ENCODE data around the gene PAQR4.
A peak's percentile ranks its signal among the peaks of the same experiment; 100 is the strongest.

PAQR4 gene

GRCh38 chr16:2981899-2982250 is 12.7 kb downstream of the PAQR4 start:
- Histone ChIP-seq H3K79me1 (ENCODE audit: low read length) (peaks cover 11% of the 10 kb centered on the region), H4K8ac (ENCODE audit: low read depth, low read length) (no peak overlapping the region), H2AK5ac (ENCODE audit: low read length) (no peak overlapping the region), H3K18ac (ENCODE audit: low read length) (peak overlapping the region; percentile 15), H3K4me3 (ENCODE audit: low read length) (no peak overlapping the region), H2BK120ac (ENCODE audit: low read depth, low read length) (no peak overlapping the region), H3K9ac (ENCODE audit: low read length) (peak overlapping the region; percentile 97), H2BK15ac (replicated peaks; ENCODE audit: low read depth) (no peak overlapping the region), H3K4me2 (ENCODE audit: low read length) (peak overlapping the region; percentile 3), H3K27ac (ENCODE audit: low read depth, low read length) (peak overlapping the region; percentile 82), H3K36me3 (ENCODE audit: control insufficient read depth, insufficient read depth, low read length) (peaks cover 3% of the 10 kb centered on the region), H3K23ac (ENCODE audit: low read length) (no peak overlapping the region), H4K5ac (ENCODE audit: low read length) (no peak overlapping the region), H3K4ac (ENCODE audit: low read depth, low read length) (no peak overlapping the region), H3K79me2 (ENCODE audit: control insufficient read depth, insufficient read depth, low read length) (peaks cover 11% of the 10 kb centered on the region), H3K4me1 (ENCODE audit: control insufficient read depth, low read depth, low read length) (peaks cover 2% of the 10 kb centered on the region), H3K27me3 (ENCODE audit: insufficient read depth, low read length, poor library complexity) (no peaks in the 10 kb centered on the region), H2BK5ac (ENCODE audit: low read length) (peak overlapping the region; percentile 40), H3K56ac (ENCODE audit: low read length) (peak overlapping the region; percentile 99)
- DNase-seq, result peak; percentile 69
- WGBS (ENCODE audit: extremely low coverage, insufficient coverage, low lambda C conversion rate), result no CpG with 5 or more reads among the region's 4 CpGs

DNA sequence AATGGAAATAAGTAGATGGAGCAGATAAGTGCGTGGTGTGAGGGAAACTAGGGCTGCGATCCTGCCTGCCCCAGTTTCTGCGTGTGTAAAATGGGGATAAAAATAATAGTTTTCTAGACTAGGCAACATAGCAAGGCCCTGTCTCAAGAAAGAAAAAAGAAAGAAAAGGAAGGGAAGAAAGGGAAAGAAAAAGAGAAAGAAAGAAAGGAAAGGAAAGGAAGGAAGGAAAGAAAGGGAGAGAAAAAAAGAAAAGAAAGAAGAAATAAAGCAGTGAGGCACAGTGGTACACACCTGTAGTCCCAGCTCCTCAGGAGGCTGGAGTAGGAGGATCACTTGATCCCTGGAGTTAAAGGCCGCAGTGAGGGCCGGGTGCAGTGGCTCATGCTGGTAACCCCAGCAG is 13.3 kb downstream of the PAQR4 start:
- no peak overlapping the region for H3K18ac ChIP-seq (ENCODE audit: low read length)
- no peaks in the 10 kb centered on the region for H3K27me3 ChIP-seq (ENCODE audit: insufficient read depth, low read length, poor library complexity)
- H3K4me2 ChIP-seq (ENCODE audit: low read length), result no peak overlapping the region
- H4K8ac ChIP-seq (ENCODE audit: low read depth, low read length), result no peak overlapping the region
- no peak overlapping the region for H2BK15ac ChIP-seq (replicated peaks; ENCODE audit: low read depth)
- no peak overlapping the region for H3K23ac ChIP-seq (ENCODE audit: low read length)
- H2BK120ac ChIP-seq (ENCODE audit: low read depth, low read length), result no peak overlapping the region
- H3K4me3 ChIP-seq (ENCODE audit: low read length), result no peak overlapping the region
- H4K5ac ChIP-seq (ENCODE audit: low read length), result no peak overlapping the region
- peaks cover 2% of the 10 kb centered on the region for H3K36me3 ChIP-seq (ENCODE audit: control insufficient read depth, insufficient read depth, low read length)
- H2AK5ac ChIP-seq (ENCODE audit: low read length), result no peak overlapping the region
- no CpG with 5 or more reads among the region's 5 CpGs for WGBS (ENCODE audit: extremely low coverage, insufficient coverage, low lambda C conversion rate)
- DNase-seq, result no peak
- H3K56ac ChIP-seq (ENCODE audit: low read length), result peak overlapping the region; percentile 44
- H3K79me2 ChIP-seq (ENCODE audit: control insufficient read depth, insufficient read depth, low read length), result peaks cover 11% of the 10 kb centered on the region
- no peak overlapping the region for H3K4ac ChIP-seq (ENCODE audit: low read depth, low read length)
- no peak overlapping the region for H3K9ac ChIP-seq (ENCODE audit: low read length)
- peaks cover 10% of the 10 kb centered on the region for H3K79me1 ChIP-seq (ENCODE audit: low read length)
- H3K27ac ChIP-seq (ENCODE audit: low read depth, low read length), result no peak overlapping the region
- H3K4me1 ChIP-seq (ENCODE audit: control insufficient read depth, low read depth, low read length), result peaks cover 2% of the 10 kb centered on the region
- H2BK5ac ChIP-seq (ENCODE audit: low read length), result no peak overlapping the region

GRCh38 chr16:2983706-2984136 is 14.6 kb downstream of the PAQR4 start:
- no peak overlapping the region for H3K4me3 ChIP-seq (ENCODE audit: low read length)
- no peaks in the 10 kb centered on the region for H3K27me3 ChIP-seq (ENCODE audit: insufficient read depth, low read length, poor library complexity)
- H3K4me1 ChIP-seq (ENCODE audit: control insufficient read depth, low read depth, low read length), result peaks cover 2% of the 10 kb centered on the region
- no peak overlapping the region for H3K4ac ChIP-seq (ENCODE audit: low read depth, low read length)
- H3K79me1 ChIP-seq (ENCODE audit: low read length), result peaks cover 6% of the 10 kb centered on the region
- H2BK120ac ChIP-seq (ENCODE audit: low read depth, low read length), result no peak overlapping the region
- peak; percentile 89 for DNase-seq
- no peak overlapping the region for H3K4me2 ChIP-seq (ENCODE audit: low read length)
- no peak overlapping the region for H3K23ac ChIP-seq (ENCODE audit: low read length)
- peaks cover 7% of the 10 kb centered on the region for H3K79me2 ChIP-seq (ENCODE audit: control insufficient read depth, insufficient read depth, low read length)
- no peak overlapping the region for H3K18ac ChIP-seq (ENCODE audit: low read length)
- H2BK5ac ChIP-seq (ENCODE audit: low read length), result no peak overlapping the region
- H2BK15ac ChIP-seq (replicated peaks; ENCODE audit: low read depth), result no peak overlapping the region
- no peak overlapping the region for H4K8ac ChIP-seq (ENCODE audit: low read depth, low read length)
- H3K36me3 ChIP-seq (ENCODE audit: control insufficient read depth, insufficient read depth, low read length), result no peaks in the 10 kb centered on the region
- no CpG with 5 or more reads among the region's 42 CpGs for WGBS (ENCODE audit: extremely low coverage, insufficient coverage, low lambda C conversion rate)
- H3K56ac ChIP-seq (ENCODE audit: low read length), result peak overlapping the region; percentile 60
- H4K5ac ChIP-seq (ENCODE audit: low read length), result no peak overlapping the region
- H3K9ac ChIP-seq (ENCODE audit: low read length), result peak overlapping the region; percentile 42
- H3K27ac ChIP-seq (ENCODE audit: low read depth, low read length), result no peak overlapping the region
- H2AK5ac ChIP-seq (ENCODE audit: low read length), result no peak overlapping the region

DNA sequence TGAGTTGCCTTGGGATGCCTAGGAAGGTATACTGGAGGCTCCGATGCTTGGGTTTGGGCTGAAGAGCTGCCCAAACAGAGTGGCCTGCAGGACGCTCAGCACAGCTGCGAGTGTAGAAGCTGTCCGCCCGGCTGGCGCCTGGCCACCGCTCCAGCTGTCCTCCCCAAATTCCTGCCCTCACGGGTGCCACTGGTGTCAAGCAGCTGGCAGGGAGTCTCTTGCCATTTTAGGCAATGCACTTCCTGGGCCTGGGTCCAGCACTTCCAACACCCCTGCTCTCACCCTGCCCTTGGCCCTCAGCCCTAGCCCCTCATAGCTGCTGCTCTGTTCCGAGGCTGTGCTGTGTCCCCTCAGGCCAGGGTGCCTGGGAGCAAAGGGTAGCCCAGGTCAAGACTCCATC is 16.3 kb downstream of the PAQR4 start:
- Histone ChIP-seq H3K9ac (ENCODE audit: low read length) (no peak overlapping the region), H3K79me1 (ENCODE audit: low read length) (no peaks in the 10 kb centered on the region), H3K27me3 (ENCODE audit: insufficient read depth, low read length, poor library complexity) (no peaks in the 10 kb centered on the region), H3K4ac (ENCODE audit: low read depth, low read length) (no peak overlapping the region), H2BK15ac (replicated peaks; ENCODE audit: low read depth) (no peak overlapping the region), H3K18ac (ENCODE audit: low read length) (no peak overlapping the region), H3K4me1 (ENCODE audit: control insufficient read depth, low read depth, low read length) (peaks cover 2% of the 10 kb centered on the region), H3K27ac (ENCODE audit: low read depth, low read length) (no peak overlapping the region), H4K5ac (ENCODE audit: low read length) (no peak overlapping the region), H2AK5ac (ENCODE audit: low read length) (no peak overlapping the region), H3K23ac (ENCODE audit: low read length) (no peak overlapping the region), H3K36me3 (ENCODE audit: control insufficient read depth, insufficient read depth, low read length) (no peaks in the 10 kb centered on the region), H2BK120ac (ENCODE audit: low read depth, low read length) (no peak overlapping the region), H3K56ac (ENCODE audit: low read length) (peak overlapping the region; percentile 15), H3K79me2 (ENCODE audit: control insufficient read depth, insufficient read depth, low read length) (no peaks in the 10 kb centered on the region), H4K8ac (ENCODE audit: low read depth, low read length) (no peak overlapping the region), H3K4me3 (ENCODE audit: low read length) (no peak overlapping the region), H2BK5ac (ENCODE audit: low read length) (no peak overlapping the region), H3K4me2 (ENCODE audit: low read length) (no peak overlapping the region)
- DNase-seq, result no peak
- no CpG with 5 or more reads among the region's 9 CpGs for WGBS (ENCODE audit: extremely low coverage, insufficient coverage, low lambda C conversion rate)

- WGBS (ENCODE audit: extremely low coverage, insufficient coverage, low lambda C conversion rate), result no CpG with 5 or more reads among the region's 15 CpGs
- H4K8ac ChIP-seq (ENCODE audit: low read depth, low read length), result no peak overlapping the region
Observed at GRCh38 chr16:2985893-2986355, 16.8 kb downstream of the PAQR4 start.

DNA sequence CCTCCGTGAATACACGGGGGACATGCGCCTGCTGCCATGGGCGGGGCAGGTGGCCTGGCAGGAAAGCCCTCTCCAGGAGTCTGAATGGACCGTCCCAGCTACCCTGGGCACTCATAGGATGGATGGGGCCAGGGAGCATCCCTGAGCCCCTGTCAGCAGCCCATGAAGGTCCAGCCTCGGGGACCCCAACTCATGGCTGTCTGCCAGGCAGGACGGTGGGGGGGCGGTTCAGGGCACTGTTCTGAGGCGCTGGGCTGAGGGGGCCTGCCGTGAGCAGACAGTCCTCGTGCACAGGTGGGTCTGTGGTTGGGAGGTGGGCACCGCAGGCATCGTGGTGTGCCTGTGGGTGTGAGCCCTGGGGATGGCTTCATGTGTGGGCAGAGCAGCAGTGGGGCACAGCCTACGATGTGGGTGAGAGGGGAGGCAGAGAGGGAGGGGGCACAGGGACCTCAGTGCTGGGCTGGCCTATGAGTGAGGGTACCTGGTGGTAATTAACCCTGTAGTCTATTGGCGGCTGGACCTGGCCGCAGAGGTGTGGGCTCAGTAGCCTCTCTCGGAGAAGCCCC is 17.6 kb downstream of the PAQR4 start:
- DNase-seq, result no peak
- Histone ChIP-seq H3K9ac (ENCODE audit: low read length) (no peak overlapping the region), H3K23ac (ENCODE audit: low read length) (no peak overlapping the region), H3K36me3 (ENCODE audit: control insufficient read depth, insufficient read depth, low read length) (no peaks in the 10 kb centered on the region), H2BK15ac (replicated peaks; ENCODE audit: low read depth) (no peak overlapping the region), H3K79me1 (ENCODE audit: low read length) (no peaks in the 10 kb centered on the region), H4K5ac (ENCODE audit: low read length) (no peak overlapping the region), H3K4me1 (ENCODE audit: control insufficient read depth, low read depth, low read length) (peaks cover 2% of the 10 kb centered on the region), H3K27ac (ENCODE audit: low read depth, low read length) (no peak overlapping the region), H3K79me2 (ENCODE audit: control insufficient read depth, insufficient read depth, low read length) (no peaks in the 10 kb centered on the region), H3K27me3 (ENCODE audit: insufficient read depth, low read length, poor library complexity) (no peaks in the 10 kb centered on the region), H3K4me3 (ENCODE audit: low read length) (no peak overlapping the region), H4K8ac (ENCODE audit: low read depth, low read length) (no peak overlapping the region), H2BK120ac (ENCODE audit: low read depth, low read length) (no peak overlapping the region), H3K4ac (ENCODE audit: low read depth, low read length) (no peak overlapping the region), H3K18ac (ENCODE audit: low read length) (no peak overlapping the region), H3K56ac (ENCODE audit: low read length) (no peak overlapping the region), H3K4me2 (ENCODE audit: low read length) (no peak overlapping the region), H2BK5ac (ENCODE audit: low read length) (no peak overlapping the region), H2AK5ac (ENCODE audit: low read length) (no peak overlapping the region)
- no CpG with 5 or more reads among the region's 17 CpGs for WGBS (ENCODE audit: extremely low coverage, insufficient coverage, low lambda C conversion rate)

More at GRCh38 chr16:2985893-2986355, 16.8 kb downstream of the PAQR4 start:
- no peak overlapping the region for H3K23ac ChIP-seq (ENCODE audit: low read length)
- no peak overlapping the region for H3K9ac ChIP-seq (ENCODE audit: low read length)
- H2AK5ac ChIP-seq (ENCODE audit: low read length), result no peak overlapping the region
- H2BK15ac ChIP-seq (replicated peaks; ENCODE audit: low read depth), result no peak overlapping the region
- H3K4ac ChIP-seq (ENCODE audit: low read depth, low read length), result no peak overlapping the region
- no peaks in the 10 kb centered on the region for H3K27me3 ChIP-seq (ENCODE audit: insufficient read depth, low read length, poor library complexity)
- H3K18ac ChIP-seq (ENCODE audit: low read length), result no peak overlapping the region
- no peaks in the 10 kb centered on the region for H3K79me1 ChIP-seq (ENCODE audit: low read length)
- no peaks in the 10 kb centered on the region for H3K36me3 ChIP-seq (ENCODE audit: control insufficient read depth, insufficient read depth, low read length)
- peaks cover 2% of the 10 kb centered on the region for H3K4me1 ChIP-seq (ENCODE audit: control insufficient read depth, low read depth, low read length)
- no peak for DNase-seq
- no peak overlapping the region for H3K4me3 ChIP-seq (ENCODE audit: low read length)
- no peaks in the 10 kb centered on the region for H3K79me2 ChIP-seq (ENCODE audit: control insufficient read depth, insufficient read depth, low read length)
- H2BK5ac ChIP-seq (ENCODE audit: low read length), result no peak overlapping the region
- peak overlapping the region; percentile 15 for H3K56ac ChIP-seq (ENCODE audit: low read length)
- H4K5ac ChIP-seq (ENCODE audit: low read length), result no peak overlapping the region
- H3K27ac ChIP-seq (ENCODE audit: low read depth, low read length), result no peak overlapping the region
- no peak overlapping the region for H3K4me2 ChIP-seq (ENCODE audit: low read length)
- H2BK120ac ChIP-seq (ENCODE audit: low read depth, low read length), result no peak overlapping the region

Data from mesendoderm (in vitro differentiated cells).